GM19395 (cell line): ENCODE data around the gene SAP30BP.

Experiments
- ATAC-seq: cut with Tn5 transposase; IDR thresholded peaks from one replicate; pipeline ENCODE4 v1.9.1; 2021; ENCODE audit warnings: mild to moderate bottlenecking, moderate library complexity; ENCODE audit not compliant: unreplicated experiment

Gene SAP30BP

DNA sequence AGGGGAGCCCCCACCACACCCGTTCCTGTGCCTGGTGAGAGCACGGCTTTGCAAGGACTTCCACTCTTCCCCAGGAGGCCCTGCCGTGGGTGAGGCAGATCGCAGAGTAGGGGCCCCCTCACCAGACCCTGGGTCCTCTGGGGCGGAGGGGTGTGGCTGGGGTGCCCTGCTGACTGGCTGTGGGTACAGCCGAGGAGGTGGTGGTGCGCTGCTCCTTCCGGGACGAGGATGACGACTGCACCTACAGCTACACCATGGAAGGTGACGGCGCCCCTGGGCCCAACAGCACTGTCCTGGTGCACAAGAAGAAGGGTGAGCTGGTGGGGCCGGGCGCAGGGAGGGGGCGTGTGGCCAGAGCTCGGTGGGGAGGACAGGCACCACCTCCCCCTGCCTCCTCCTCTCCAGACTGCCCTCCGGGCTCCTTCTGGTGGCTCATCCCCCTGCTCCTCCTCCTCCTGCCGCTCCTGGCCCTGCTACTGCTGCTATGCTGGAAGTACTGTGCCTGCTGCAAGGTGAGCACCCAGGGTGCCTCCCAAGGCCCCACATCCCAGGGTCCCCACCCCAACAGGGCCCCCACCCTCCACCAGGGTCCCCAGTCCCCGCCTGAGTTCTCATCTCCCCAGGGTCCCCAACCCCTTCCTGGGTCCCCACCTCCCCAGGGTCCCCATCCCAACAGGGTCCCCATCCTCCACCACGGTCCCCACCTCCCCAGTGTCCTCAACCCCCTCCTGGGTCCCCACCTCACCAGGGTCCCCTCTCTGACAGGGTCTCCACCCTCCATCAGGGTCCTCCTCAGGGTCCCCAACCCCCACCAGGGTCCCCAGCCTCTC lies 70.2 kb downstream of the SAP30BP start:
- no peak for ATAC-seq

DNA sequence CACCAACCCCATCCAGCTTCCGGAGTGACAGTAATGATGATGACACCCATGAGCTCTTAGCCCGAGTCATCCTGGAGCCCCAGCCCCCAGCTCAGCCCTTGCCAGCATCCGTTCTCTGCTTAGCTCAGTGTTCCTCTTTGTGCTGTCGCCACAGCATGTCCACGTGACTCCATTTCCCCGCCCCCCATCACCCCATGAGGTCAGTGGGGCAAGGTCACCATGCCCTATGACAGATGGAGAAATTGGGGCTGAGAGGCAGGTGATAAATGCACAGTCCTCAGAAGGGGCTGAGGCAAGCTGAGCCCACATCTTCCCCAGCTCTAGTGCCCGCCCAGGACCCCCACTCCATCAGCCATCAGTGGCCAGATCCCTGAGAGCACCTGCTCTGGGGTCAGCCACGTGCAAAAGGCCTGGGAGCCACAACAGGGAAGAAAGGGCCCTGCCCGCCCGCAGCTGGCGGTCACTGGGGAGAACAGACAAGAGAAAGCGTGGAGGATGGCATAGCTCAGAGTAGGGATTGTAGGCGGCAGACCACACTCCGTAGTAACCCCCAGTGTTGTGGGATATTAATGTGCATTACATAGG lies 71.2 kb downstream of the SAP30BP start:
- no peak for ATAC-seq

DNA sequence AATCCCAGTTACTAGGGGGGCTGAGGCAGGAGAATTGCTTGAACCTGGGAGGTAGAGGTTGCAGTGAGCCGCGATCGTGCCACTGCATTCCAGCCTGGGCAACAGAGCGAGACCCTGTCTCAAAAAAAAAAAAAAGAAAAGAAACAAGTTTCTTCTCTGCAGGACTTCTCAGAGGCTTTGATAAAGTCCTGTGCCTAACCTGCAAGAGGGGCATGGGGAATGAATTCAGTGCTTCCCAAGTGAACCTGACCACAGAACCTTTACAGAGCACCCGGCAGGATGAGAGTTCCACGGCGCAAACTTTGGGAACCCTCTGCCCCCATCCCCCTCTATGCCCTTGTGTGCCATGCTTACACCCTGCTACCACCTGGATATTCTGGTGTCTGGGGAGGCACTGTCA lies 72.0 kb downstream of the SAP30BP start:
- ATAC-seq = no peak

DNA sequence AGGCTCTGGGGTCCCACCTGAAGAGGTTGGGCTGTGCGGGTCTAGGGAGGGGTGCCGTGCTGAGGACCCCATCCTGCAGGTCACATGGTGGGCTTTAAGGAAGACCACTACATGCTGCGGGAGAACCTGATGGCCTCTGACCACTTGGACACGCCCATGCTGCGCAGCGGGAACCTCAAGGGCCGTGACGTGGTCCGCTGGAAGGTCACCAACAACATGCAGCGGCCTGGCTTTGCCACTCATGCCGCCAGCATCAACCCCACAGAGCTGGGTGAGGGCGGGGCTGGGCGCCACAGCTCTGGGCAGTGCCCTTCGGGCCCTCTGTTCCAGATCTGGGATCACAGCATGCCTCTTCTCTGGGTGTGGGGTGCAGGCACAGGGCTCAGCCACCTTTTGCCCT lies 72.7 kb downstream of the SAP30BP start:
- ATAC-seq = no peak

GRCh38 chr17:75740215-75740614 lies 73.1 kb downstream of the SAP30BP start:
- ATAC-seq = no peak

DNA sequence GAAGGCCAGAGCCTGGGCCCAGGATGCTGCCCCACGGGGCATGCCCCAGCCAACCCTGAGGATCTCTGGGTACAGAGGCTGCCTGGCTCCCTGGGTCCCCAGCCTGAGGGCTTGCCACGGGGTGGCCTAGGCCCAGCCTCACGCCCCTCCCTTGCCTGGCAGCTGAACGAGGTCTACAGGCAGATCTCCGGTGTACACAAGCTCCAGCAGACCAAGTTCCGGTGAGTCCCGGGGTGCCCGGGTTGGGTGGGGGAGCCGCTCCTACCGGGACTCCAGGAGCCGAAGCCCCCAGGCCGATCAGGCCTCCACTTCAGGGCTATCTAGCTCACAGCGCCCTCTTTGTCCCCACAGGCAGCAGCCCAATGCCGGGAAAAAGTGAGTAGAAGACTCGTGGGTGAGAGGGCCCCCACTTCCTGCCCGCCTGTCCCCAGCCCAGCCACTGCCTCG lies 73.5 kb downstream of the SAP30BP start:
- ATAC-seq = no peak

DNA sequence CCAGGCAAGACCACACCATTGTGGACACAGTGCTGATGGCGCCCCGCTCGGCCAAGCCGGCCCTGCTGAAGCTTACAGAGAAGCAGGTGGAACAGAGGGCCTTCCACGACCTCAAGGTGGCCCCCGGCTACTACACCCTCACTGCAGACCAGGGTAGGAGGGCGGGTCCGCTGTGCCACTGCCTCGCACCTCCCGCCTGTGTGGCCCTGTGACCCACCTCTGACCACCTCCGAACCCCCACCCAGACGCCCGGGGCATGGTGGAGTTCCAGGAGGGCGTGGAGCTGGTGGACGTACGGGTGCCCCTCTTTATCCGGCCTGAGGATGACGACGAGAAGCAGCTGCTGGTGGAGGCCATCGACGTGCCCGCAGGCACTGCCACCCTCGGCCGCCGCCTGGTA lies 75.2 kb downstream of the SAP30BP start:
- no peak for ATAC-seq

DNA sequence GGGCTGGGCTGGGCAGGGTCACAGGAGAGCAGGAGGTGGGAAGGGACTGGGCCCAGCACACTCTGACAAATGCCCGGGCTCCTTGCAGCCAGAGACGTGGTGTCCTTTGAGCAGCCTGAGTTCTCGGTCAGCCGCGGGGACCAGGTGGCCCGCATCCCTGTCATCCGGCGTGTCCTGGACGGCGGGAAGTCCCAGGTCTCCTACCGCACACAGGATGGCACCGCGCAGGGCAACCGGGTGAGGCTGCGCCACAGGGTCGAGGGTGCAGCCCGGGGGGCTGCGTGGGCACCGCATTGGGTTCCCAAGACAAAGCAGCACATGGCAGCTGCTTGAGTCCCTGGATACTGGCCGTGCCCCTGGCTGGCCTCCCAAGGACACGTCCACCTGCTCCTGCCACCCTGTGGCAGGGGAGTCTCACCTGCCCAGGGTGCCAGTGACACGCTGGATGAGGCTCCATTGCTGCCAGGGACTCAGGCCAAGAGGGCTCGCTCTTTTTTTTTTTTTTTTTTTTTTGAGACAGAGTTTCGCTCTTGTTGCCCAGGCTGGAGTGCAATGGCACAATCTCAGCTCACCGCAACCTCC lies 76.6 kb downstream of the SAP30BP start:
- ATAC-seq = no peak

GRCh38 chr17:75748706-75749105 lies 81.6 kb downstream of the SAP30BP start:
- no peak for ATAC-seq

DNA sequence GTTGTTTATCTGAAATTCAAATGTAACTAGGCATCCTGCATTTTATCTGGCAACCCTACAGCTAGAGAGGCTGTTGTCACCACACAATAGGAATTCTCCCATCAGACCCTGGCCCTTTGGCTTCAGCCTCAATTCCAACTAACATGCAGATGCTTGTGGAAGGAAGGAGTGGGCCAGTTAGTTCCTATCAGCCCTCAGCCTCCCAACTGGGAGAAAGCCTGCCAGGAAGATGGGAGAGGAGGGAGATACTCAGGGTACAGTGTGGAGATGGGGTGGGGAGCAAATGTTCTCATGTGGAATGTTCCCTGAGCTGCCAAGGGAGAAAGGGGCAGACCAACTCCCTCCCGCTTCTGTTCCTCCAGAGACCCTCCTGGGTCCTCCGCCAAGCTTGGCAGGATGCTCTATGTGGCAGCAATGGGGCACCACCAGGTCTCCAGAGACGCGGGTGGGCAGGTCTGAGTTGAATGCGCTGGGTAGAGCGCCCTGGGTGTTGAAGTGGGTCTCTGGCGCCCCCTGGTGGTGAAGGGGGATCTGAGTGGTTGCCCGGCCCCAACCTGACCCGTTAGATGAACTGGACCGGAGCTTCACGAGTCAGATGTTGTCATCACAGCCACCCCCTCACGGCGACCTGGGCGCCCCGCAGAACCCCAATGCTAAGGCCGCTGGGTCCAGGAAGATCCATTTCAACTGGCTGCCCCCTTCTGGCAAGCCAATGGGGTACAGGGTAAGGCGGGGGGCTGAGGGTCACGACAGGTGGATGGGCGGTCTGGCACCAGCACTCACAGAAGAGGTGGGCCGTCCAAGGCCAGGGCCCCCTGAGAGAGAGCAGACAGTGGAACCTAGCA lies 82.6 kb downstream of the SAP30BP start:
- no peak for ATAC-seq

GRCh38 chr17:75750661-75751423 lies 83.7 kb downstream of the SAP30BP start:
- ATAC-seq = no peak

DNA sequence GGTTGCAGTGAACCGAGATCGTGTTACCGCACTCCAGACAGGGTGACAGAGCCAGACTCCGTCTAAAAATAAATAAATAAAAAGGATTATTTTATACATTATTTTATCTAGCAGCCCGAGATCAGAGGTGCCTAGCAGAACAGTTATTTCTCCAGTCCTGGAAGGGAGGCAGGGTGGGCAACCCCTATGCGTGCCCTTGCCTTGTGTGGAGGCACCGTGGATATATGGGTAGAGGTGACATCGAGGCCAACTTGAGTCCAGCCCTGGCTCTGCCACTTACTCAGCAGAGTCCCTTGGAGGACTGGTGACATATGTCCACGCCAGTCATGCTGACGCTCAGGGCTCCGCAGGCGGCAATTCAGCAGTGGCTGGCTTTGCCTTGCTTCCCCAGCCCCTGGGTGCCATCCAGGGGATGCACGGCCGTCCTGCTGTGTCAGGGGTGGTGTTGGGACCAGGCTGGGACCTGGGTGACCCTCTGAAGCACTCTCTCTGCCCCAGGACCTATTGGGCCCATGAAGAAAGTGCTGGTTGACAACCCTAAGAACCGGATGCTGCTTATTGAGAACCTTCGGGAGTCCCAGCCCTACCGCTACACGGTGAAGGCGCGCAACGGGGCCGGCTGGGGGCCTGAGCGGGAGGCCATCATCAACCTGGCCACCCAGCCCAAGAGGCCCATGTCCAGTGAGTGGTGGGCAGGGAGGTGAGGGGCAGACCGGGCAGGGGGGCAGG lies 84.7 kb downstream of the SAP30BP start:
- no peak for ATAC-seq

DNA sequence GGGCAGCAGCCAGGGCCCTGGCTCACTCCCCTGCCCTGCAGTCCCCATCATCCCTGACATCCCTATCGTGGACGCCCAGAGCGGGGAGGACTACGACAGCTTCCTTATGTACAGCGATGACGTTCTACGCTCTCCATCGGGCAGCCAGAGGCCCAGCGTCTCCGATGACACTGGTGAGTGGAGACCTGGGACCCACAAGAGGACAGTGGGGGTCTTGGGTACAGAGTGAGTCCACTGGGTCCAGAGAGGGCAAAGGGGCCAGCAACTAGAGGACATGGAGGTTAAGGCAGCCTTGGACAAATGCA lies 85.2 kb downstream of the SAP30BP start:
- no peak for ATAC-seq

- ATAC-seq = no peak
Measured at GRCh38 chr17:75752802-75753513, 85.8 kb downstream of the SAP30BP start.

GRCh38 chr17:75753514-75754377 lies 86.6 kb downstream of the SAP30BP start:
- ATAC-seq = no peak

GRCh38 chr17:75754378-75755204 lies 87.5 kb downstream of the SAP30BP start:
- no peak for ATAC-seq

GRCh38 chr17:75755205-75755901 lies 88.2 kb downstream of the SAP30BP start:
- no peak for ATAC-seq
